PFSK-1 (cell line): Measurements from ENCODE around the gene NAXD.

Experiments
- FOXP2 ChIP-seq: optimal IDR thresholded peaks from 2 replicates; pipeline ENCODE3; 2011; ENCODE audit warnings: borderline replicate concordance, control low read depth, inconsistent platforms; ENCODE audit not compliant: insufficient read depth; ENCODE audit errors: extremely low read length, extremely low read depth
- POLR2AphosphoS5 ChIP-seq: IDR thresholded peaks from 2 replicates; pipeline ENCODE4 v1.6.1; 2012; ENCODE audit warnings: low read depth, mild to moderate bottlenecking, control low read depth, low read length, moderate library complexity
- SIN3A ChIP-seq: IDR thresholded peaks from 2 replicates; pipeline ENCODE4 v1.6.1; 2012; ENCODE audit warnings: mild to moderate bottlenecking, low read length, moderate library complexity, borderline replicate concordance; ENCODE audit not compliant: insufficient read depth
- TAF1 ChIP-seq: IDR thresholded peaks from 2 replicates; pipeline ENCODE4 v1.6.1; 2012; ENCODE audit warnings: low read length, control low read depth, borderline replicate concordance; ENCODE audit not compliant: insufficient read depth
- TF ChIP-seq, protein P1 (sequence below), 2 experiments: IDR thresholded peaks; 2 replicates each; pipeline versions ENCODE4 v1.6.1 to v1.8.0; 2011 to 2012; ENCODE audit warnings: low read depth in 2 of 2, low read length in 2 of 2, control low read depth in 1 of 2, inconsistent platforms in 1 of 2, mild to moderate bottlenecking in 1 of 2, moderate library complexity in 1 of 2; ENCODE audit not compliant: insufficient read depth in 1 of 2

DNA sequence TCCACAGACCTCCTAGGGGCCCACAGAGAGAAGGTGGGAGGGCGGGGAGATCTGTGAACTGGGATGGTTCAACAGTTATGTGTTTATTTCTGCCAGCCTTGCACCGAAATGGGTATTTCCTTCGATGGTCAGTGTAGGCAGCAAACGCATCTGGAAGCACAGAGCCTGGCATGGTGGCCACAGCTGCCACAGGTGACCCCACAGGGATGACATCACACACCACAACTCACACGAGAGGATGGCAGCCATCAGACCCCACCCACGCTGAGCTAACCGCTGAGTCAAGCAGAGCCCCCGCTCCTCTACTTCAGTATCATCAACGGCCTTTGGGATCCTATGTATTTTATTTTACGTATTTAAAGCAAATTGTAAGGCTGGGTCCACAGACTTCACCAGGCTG, 37.4 kb downstream of the NAXD start:
- TF ChIP-seq POLR2AphosphoS5, result no peak
- TF ChIP-seq, protein P1, sequence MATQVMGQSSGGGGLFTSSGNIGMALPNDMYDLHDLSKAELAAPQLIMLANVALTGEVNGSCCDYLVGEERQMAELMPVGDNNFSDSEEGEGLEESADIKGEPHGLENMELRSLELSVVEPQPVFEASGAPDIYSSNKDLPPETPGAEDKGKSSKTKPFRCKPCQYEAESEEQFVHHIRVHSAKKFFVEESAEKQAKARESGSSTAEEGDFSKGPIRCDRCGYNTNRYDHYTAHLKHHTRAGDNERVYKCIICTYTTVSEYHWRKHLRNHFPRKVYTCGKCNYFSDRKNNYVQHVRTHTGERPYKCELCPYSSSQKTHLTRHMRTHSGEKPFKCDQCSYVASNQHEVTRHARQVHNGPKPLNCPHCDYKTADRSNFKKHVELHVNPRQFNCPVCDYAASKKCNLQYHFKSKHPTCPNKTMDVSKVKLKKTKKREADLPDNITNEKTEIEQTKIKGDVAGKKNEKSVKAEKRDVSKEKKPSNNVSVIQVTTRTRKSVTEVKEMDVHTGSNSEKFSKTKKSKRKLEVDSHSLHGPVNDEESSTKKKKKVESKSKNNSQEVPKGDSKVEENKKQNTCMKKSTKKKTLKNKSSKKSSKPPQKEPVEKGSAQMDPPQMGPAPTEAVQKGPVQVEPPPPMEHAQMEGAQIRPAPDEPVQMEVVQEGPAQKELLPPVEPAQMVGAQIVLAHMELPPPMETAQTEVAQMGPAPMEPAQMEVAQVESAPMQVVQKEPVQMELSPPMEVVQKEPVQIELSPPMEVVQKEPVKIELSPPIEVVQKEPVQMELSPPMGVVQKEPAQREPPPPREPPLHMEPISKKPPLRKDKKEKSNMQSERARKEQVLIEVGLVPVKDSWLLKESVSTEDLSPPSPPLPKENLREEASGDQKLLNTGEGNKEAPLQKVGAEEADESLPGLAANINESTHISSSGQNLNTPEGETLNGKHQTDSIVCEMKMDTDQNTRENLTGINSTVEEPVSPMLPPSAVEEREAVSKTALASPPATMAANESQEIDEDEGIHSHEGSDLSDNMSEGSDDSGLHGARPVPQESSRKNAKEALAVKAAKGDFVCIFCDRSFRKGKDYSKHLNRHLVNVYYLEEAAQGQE (IDR thresholded peaks at IDR 0.05; ENCODE audit: insufficient read depth in 1 of 2, low read depth in 2 of 2, low read length in 2 of 2), result no peak
- TF ChIP-seq TAF1, result no peak
- no peak for TF ChIP-seq SIN3A
- no peak for TF ChIP-seq FOXP2
